K562 (cell line): ENCODE data around the gene NDST1. TPM values are rescaled to one million over a fixed set of nuclear protein-coding genes. Genes with fewer than 3 reads are reported as not detected.

Experiments used
- ATAC-seq: fragments of 200-7000 bp; cut with Tn5 transposase; 3 replicates; pipeline ENCODE4 v1.9.1; 2020; ENCODE audit warnings: moderate library complexity
- BruUV-seq: library from RNA; stranded (reverse); fragments of 400-500 nt; replicated peaks from 2 replicates; lab custom pipeline; 2021; lab: Mats Ljungman, UMichigan
- CTCF ChIA-PET: fragments of 300-600 bp; formaldehyde crosslinking; extraction: SDS; loops from one replicate; lab custom pipeline; 2021; ENCODE audit warnings: low intra/inter-chr PET ratio; lab: Yijun Ruan, JAX
- POLR2A ChIA-PET: fragments of 300-600, 350-650 bp; sonication (Branson Sonifier 250); formaldehyde crosslinking; extraction: SDS; loops from one replicate; lab custom pipeline; 2021; ENCODE audit warnings: antibody characterized with exemption, inconsistent platforms; lab: Yijun Ruan, JAX
- DNase-seq, 4 experiments: peaks; one replicate each; pipeline versions ENCODE4 v3.0.0 to v3.0.0-alpha.2; 2011 to 2018; ENCODE audit warnings: low spot score in 3 of 4, mixed read lengths in 3 of 4; ENCODE audit errors: extremely low read depth in 1 of 4
- FAIRE-seq: peaks from 2 replicates; lab custom pipeline; 2011; peaks lifted over from hg19 to GRCh38; lab: Jason Lieb, UNC
- H2AFZ ChIP-seq: 2 replicates; pipeline ENCODE4 v1.6.0; 2011; ENCODE audit warnings: low read depth, low read length, control low read depth, inconsistent platforms
- H3K27ac ChIP-seq: fragments of 200-600 bp; 3 replicates; pipeline ENCODE4 v1.8.0; 2011; ENCODE audit warnings: low read depth, mild to moderate bottlenecking, control low read depth, inconsistent platforms, low read length, moderate library complexity, mixed read lengths; ENCODE audit errors: extremely low read depth
- H3K27me3 ChIP-seq, 2 experiments: fragments of 300-600 bp in 1 of 2; 2 replicates in 1 of 2; 3 replicates in 1 of 2; pipeline versions ENCODE4 v1.6.0 to v1.8.0; 2011; ENCODE audit warnings: inconsistent platforms in 2 of 2, low read length in 2 of 2, mild to moderate bottlenecking in 1 of 2, mixed read lengths in 1 of 2, moderate library complexity in 1 of 2; ENCODE audit not compliant: control insufficient read depth in 2 of 2, insufficient read depth in 2 of 2
- H3K36me3 ChIP-seq: fragments of 300-600 bp; 3 replicates; pipeline ENCODE4 v1.8.0; 2011; ENCODE audit warnings: mild to moderate bottlenecking, low read length, inconsistent platforms; ENCODE audit not compliant: control insufficient read depth, insufficient read depth
- H3K4me1 ChIP-seq, 2 experiments: fragments of 200-600 bp in 1 of 2; replicated peaks in 1 of 2; 2 replicates in 1 of 2; 3 replicates in 1 of 2; pipeline versions ENCODE4 v1.5.1 to v1.8.0; 2011; ENCODE audit warnings: inconsistent platforms in 2 of 2, low read length in 2 of 2, mild to moderate bottlenecking in 1 of 2, mixed read lengths in 1 of 2, moderate library complexity in 1 of 2; ENCODE audit not compliant: control insufficient read depth in 2 of 2, insufficient read depth in 2 of 2
- H3K4me2 ChIP-seq: 2 replicates; pipeline ENCODE4 v1.6.1; 2011; ENCODE audit warnings: low read length, control low read depth, inconsistent platforms, mixed read lengths; ENCODE audit not compliant: insufficient read depth
- H3K4me3 ChIP-seq: fragments of 200-600 bp; sonication (generic), shearing (Covaris generic); 2 replicates; pipeline ENCODE4 v1.5.1; 2016; ENCODE audit warnings: control low read depth, inconsistent platforms
- H3K79me2 ChIP-seq: fragments of 200-600 bp; 3 replicates; pipeline ENCODE4 v1.8.0; 2011; ENCODE audit warnings: low read length, inconsistent platforms; ENCODE audit not compliant: control insufficient read depth, insufficient read depth
- H3K9ac ChIP-seq, 2 experiments: 2 replicates each; pipeline versions ENCODE4 v1.6.0 to v1.6.1; 2011; ENCODE audit warnings: low read depth in 2 of 2, low read length in 2 of 2, control low read depth in 1 of 2, inconsistent platforms in 1 of 2, mild to moderate bottlenecking in 1 of 2, mixed read lengths in 1 of 2; ENCODE audit not compliant: insufficient read depth in 1 of 2
- H3K9me1 ChIP-seq: one replicate; pipeline ENCODE4 v1.6.0; 2011; ENCODE audit warnings: inconsistent platforms, mild to moderate bottlenecking, low read length, moderate library complexity; ENCODE audit not compliant: control insufficient read depth, insufficient read depth
- H3K9me3 ChIP-seq: replicated peaks from 2 replicates; pipeline ENCODE4 v1.5.1; 2011; ENCODE audit warnings: low read depth, low read length, inconsistent platforms; ENCODE audit not compliant: control insufficient read depth, insufficient read depth
- H4K20me1 ChIP-seq: replicated peaks from 2 replicates; pipeline ENCODE4 v1.6.1; 2011; ENCODE audit warnings: low read length, inconsistent platforms, mixed read lengths; ENCODE audit not compliant: control insufficient read depth, insufficient read depth
- BCL6 ChIP-seq: fragments of 250-450 bp; sonication (Bioruptor Pico); IDR thresholded peaks from 2 replicates; pipeline ENCODE4 v1.4.0; 2020
- HINFP ChIP-seq: fragments of 450-650 bp; conservative IDR thresholded peaks from 2 replicates; pipeline ENCODE4 v1.6.1; 2016; ENCODE audit warnings: missing genetic modification characterization, low read depth, mild to moderate bottlenecking, control low read depth, missing compliant biosample characterization
- HLTF ChIP-seq: fragments of 450-650 bp; IDR thresholded peaks from 2 replicates; pipeline ENCODE4 v1.6.1; 2016
- HMGXB4 ChIP-seq: sonication (generic); formaldehyde crosslinking; IDR thresholded peaks from 2 replicates; pipeline ENCODE4 v1.8.1; 2023; ENCODE audit warnings: mild to moderate bottlenecking, missing genetic modification reagents
- HOXB6 ChIP-seq: fragments of 250-450 bp; sonication (Bioruptor Pico); IDR thresholded peaks from 2 replicates; pipeline ENCODE4 v1.5.1; 2022; ENCODE audit warnings: mild to moderate bottlenecking, borderline replicate concordance
- POLR2AphosphoS5 ChIP-seq: IDR thresholded peaks from 2 replicates; pipeline ENCODE4 v1.6.1; 2011; ENCODE audit warnings: mild to moderate bottlenecking, low read depth, low read length, moderate library complexity; ENCODE audit not compliant: control insufficient read depth, insufficient read depth
- RBFOX2 ChIP-seq: fragments of 200-400 bp; formaldehyde crosslinking; IDR thresholded peaks from 2 replicates; pipeline ENCODE4 v1.6.1; 2017; ENCODE audit warnings: low read depth, mild to moderate bottlenecking, low read length, moderate library complexity
- TARDBP ChIP-seq: fragments of 450-650 bp; IDR thresholded peaks from 2 replicates; pipeline ENCODE4 v1.6.1; 2016
- ZKSCAN3 ChIP-seq: fragments of 250-450 bp; sonication (Bioruptor Pico); IDR thresholded peaks from 2 replicates; pipeline ENCODE4 v1.4.0; 2020
- ZNF124 ChIP-seq: sonication (generic); formaldehyde crosslinking; IDR thresholded peaks from 2 replicates; pipeline ENCODE4 v1.8.1; 2022; ENCODE audit warnings: missing genetic modification reagents
- WGBS: fragments of 100-300 bp; shearing (Covaris generic); methylation state at CpG from one replicate; pipeline ENCODE4 v1.1.6; 2016; ENCODE audit warnings: low coverage, mixed read lengths; ENCODE audit not compliant: insufficient coverage; ENCODE audit errors: missing lambda C conversion rate; 5-methylcytosine and 5-hydroxymethylcytosine counted together
- in situ Hi-C: fragments of 300-500 bp; cut with MboI; formaldehyde crosslinking; loops from 4 replicates; pipeline ENCODE4 v1.15.0; 2018; ENCODE audit warnings: inconsistent platforms, mixed read lengths
- intact Hi-C: fragments of 100-400 bp; cut with micrococcal nuclease; formaldehyde crosslinking; loops from 2 replicates; pipeline ENCODE4 v1.14.2; 2022
- polyA plus RNA-seq, 8 experiments: library from polyadenylated mRNA; depleted of rRNA in 4 of 8; stranded (reverse) in 5 of 8; unstranded in 3 of 8; fragments of >200 nt; fragmentation: Nextera tagmentation in 2 of 8; fragmentation: Illumina TruSeq in 1 of 8; extraction: Ambion mirVana in 2 of 8; extraction: Trizol in 1 of 8; gene quantifications; 2 replicates each; pipeline versions ENCODE4 v1.2.1 to v1.2.3, GENCODE V29; 2011 to 2014; ENCODE audit warnings: inconsistent platforms in 1 of 8, missing spikeins in 1 of 8
- total RNA-seq, 7 experiments: library from RNA; depleted of rRNA in 6 of 7; stranded (reverse); fragments of >200 nt in 6 of 7; fragmentation: Illumina TruSeq in 2 of 7; extraction: Trizol in 2 of 7; gene quantifications; 2 replicates each; pipeline versions ENCODE4 v1.2.1 to v1.2.3, GENCODE V29; 2011 to 2021; ENCODE audit warnings: low replicate concordance in 1 of 7
- TF ChIP-seq, protein P1 (sequence below): fragments of 250-450 bp; sonication (Bioruptor Pico); IDR thresholded peaks from 2 replicates; pipeline ENCODE4 v1.4.0; 2020; ENCODE audit warnings: mild to moderate bottlenecking, moderate library complexity

NDST1 gene
- total and polyA plus RNA-seq, 9 of the 15 experiments (the other 6 are each of a cell fraction or from before 2014, with no cell fraction given), result 0.38 to 47.9 (median 9.9) TPM

DNA sequence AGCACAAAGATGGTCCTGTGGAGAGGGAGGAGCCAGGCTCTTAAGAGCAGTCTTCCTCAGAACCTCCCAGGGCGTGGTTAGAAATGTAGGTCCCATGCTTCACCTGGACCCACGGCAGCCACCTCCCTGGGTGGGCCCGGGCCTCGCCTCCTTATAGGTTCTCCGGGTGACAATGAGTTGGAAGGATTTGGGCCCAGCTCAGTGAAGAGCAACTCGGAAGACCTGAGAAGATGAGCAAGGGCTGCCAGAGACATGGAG, 26.3 kb upstream of the NDST1 start:
- H4K20me1 ChIP-seq, result no peaks in the 10 kb centered on the region
- no TSS peak for BruUV-seq
- H3K9me3 ChIP-seq, result no peaks in the 10 kb centered on the region
- peaks cover 6% of the 10 kb centered on the region for H3K79me2 ChIP-seq
- no peaks in the 10 kb centered on the region for H3K36me3 ChIP-seq
- ChIA-PET CTCF (no interaction called here), POLR2A (interaction anchor here (0.5 to 1.6 kb wide), 9 partner anchors 10 to 588 kb away, joined by 3 to 5 read pairs (median 4); no protein-coding TSS in a partner anchor)
- H2AFZ ChIP-seq, result peak overlapping the region; percentile 54
- H3K4me3 ChIP-seq, result no peak overlapping the region
- peaks cover 43 to 49% of the 10 kb centered on the region in 2 experiments for H3K4me1 ChIP-seq
- H3K27ac ChIP-seq, result peak overlapping the region; percentile 49
- ATAC-seq, result peak; percentile 4
- DNase-seq, result peak in 2 of 4 experiments; percentile 28 to 43
- H3K27me3 ChIP-seq, result no peaks in the 10 kb centered on the region
- no peaks in the 10 kb centered on the region for H3K9me1 ChIP-seq
- intact Hi-C loops, result loop anchor here (10.0 kb wide), 1 partner anchor 603 kb away; the partner anchor contains the start of gene TNIP1
- in situ Hi-C loops, result no loop called here
- H3K4me2 ChIP-seq, result peak overlapping the region; percentile 76
- WGBS, result 8% methylated on average over 5 of the region's 6 CpGs
- 0 out of 2 replicates have a peak, but pooled peaks have one; percentile 21 for TF ChIP-seq RBFOX2
- TF ChIP-seq BCL6 (CRISPR knock-in tag), result no peak
- no peak for TF ChIP-seq ZNF124 (CRISPR knock-in tag)
- H3K9ac ChIP-seq, result peak overlapping the region; percentile 34 to 66
- no peak for FAIRE-seq

DNA sequence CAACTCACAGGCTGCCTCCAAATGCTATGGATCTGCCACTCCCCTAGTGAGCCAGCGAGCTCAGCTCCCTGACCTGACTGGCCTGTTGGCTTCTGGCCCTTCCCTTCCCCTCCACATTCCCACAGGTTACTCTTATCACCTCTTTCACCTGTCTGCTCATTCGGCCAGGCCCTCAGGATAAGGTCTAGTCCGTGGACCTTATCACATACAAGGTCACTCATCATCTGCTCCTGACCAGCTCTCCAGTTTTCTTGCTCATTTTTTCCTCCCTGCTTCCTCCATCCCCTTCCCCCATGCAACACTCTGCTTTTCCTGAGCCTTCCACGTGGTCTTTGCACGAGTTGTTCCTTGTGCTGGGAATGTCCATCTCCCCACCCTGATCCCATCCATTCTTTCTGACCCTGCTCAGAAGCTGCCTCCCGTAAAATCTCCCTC, 25.9 kb upstream of the NDST1 start:
- 3% methylated on average over 6 of the region's 6 CpGs for WGBS
- Histone ChIP-seq H2AFZ (peak overlapping the region; percentile 54), H3K9me3 (no peaks in the 10 kb centered on the region), H3K27ac (peak overlapping the region; percentile 49), H3K4me2 (peak overlapping the region; percentile 76), H3K36me3 (no peaks in the 10 kb centered on the region), H3K4me1 (peaks cover 43 to 52% of the 10 kb centered on the region in 2 experiments), H3K9me1 (no peaks in the 10 kb centered on the region), H3K4me3 (no peak overlapping the region), H3K9ac (peak overlapping the region; percentile 34 to 66), H3K27me3 (no peaks in the 10 kb centered on the region), H3K79me2 (peaks cover 9% of the 10 kb centered on the region), H4K20me1 (no peaks in the 10 kb centered on the region)
- FAIRE-seq, result peak; percentile 91
- CTCF ChIA-PET, result no interaction called here
- peak; percentile 84 to 92 (median 85) for DNase-seq
- POLR2A ChIA-PET, result interaction anchor here (0.5 to 1.6 kb wide), 10 partner anchors 9 to 588 kb away, joined by 3 to 5 read pairs (median 4); no protein-coding TSS in a partner anchor
- in situ Hi-C loops, result no loop called here
- peak; percentile 53 for ATAC-seq
- intact Hi-C loops, result loop anchor here (10.0 kb wide), 1 partner anchor 603 kb away; the partner anchor contains the start of gene TNIP1
- no TSS peak for BruUV-seq
- TF ChIP-seq ZKSCAN3 (CRISPR knock-in tag) (no peak), HOXB6 (no peak), POLR2AphosphoS5 (peak; percentile 94), HMGXB4 (CRISPR knock-in tag) (no peak), HLTF (peak; percentile 63; the same call in 1 of the 2 replicates), HINFP (tag) (no peak), TARDBP (0 out of 2 replicates have a peak, but pooled peaks have one; percentile 59)
- TF ChIP-seq, protein P1, sequence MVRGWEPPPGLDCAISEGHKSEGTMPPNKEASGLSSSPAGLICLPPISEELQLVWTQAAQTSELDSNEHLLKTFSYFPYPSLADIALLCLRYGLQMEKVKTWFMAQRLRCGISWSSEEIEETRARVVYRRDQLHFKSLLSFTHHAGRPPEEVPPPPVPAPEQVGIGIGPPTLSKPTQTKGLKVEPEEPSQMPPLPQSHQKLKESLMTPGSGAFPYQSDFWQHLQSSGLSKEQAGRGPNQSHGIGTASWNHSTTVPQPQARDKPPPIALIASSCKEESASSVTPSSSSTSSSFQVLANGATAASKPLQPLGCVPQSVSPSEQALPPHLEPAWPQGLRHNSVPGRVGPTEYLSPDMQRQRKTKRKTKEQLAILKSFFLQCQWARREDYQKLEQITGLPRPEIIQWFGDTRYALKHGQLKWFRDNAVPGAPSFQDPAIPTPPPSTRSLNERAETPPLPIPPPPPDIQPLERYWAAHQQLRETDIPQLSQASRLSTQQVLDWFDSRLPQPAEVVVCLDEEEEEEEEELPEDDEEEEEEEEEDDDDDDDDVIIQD (CRISPR knock-in tag), result no peak
